Upper lobe of right lung (tissue), 1 donor: ENCODE data around the gene CPB2. TPM values are rescaled to one million over a fixed set of nuclear protein-coding genes. Genes with fewer than 3 reads are reported as not detected.

Experiments
- ATAC-seq: fragments of 200-7000 bp; cut with Tn5 transposase; one replicate; pipeline ENCODE4 v1.9.1; 2020; ENCODE audit warnings: mild to moderate bottlenecking, moderate library complexity
- DNase-seq: peaks from one replicate; pipeline ENCODE4 v3.0.0-alpha.2; 2020
- H3K27ac ChIP-seq: fragments of 200-600 bp; one replicate; pipeline ENCODE4 v1.8.0; 2022
- H3K27me3 ChIP-seq: fragments of 200-600 bp; one replicate; pipeline ENCODE4 v1.8.0; 2022; ENCODE audit warnings: mild to moderate bottlenecking
- H3K36me3 ChIP-seq: fragments of 200-600 bp; one replicate; pipeline ENCODE4 v1.8.0; 2022
- H3K4me1 ChIP-seq: fragments of 200-600 bp; one replicate; pipeline ENCODE4 v1.8.0; 2022
- H3K4me3 ChIP-seq: fragments of 200-600 bp; one replicate; pipeline ENCODE4 v1.8.0; 2022; ENCODE audit warnings: mild to moderate bottlenecking
- H3K9me3 ChIP-seq: fragments of 200-600 bp; one replicate; pipeline ENCODE4 v1.8.0; 2022
- intact Hi-C: fragments of 100-400 bp; cut with DNase I; formaldehyde crosslinking; loops from one replicate; pipeline ENCODE4 v1.11.0; 2022
- total RNA-seq: library from RNA; stranded (reverse); fragmentation: NEBNext Ultra II Directional; extraction: Animal tissue kit (Norgen Biotek cat#: 25700); gene quantifications from one replicate; pipeline ENCODE4 v1.2.1, GENCODE V29; 2021
- TF ChIP-seq, protein P1 (sequence below): fragments of 200-600 bp; IDR thresholded peaks from one replicate; pipeline ENCODE4 v1.8.0; 2022; ENCODE audit warnings: antibody characterized with exemption
- donor health status: DM: no; HTN: yes; CAD: no; lungs with severe emphysema.

Gene CPB2
- total RNA-seq, 1 donor from 2014 or later: 74.4 TPM

DNA sequence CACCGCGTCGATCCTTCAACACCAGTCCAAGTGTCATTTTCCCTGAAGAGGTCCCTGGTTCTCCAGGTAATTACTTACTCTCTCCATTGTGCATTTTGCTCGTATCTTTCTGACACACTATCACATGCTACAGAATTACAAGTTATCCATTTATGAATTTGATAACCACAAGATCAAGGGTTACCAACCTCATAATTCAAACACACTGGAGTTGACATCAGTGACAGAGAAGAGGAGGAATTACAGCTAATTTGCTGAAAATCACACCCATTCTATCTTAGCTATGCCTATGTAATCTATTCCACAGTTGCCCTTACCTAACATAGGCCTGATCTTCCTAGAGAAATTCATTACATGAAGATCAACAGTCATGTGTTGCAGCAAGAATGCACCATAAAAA, 66.5 kb downstream of the CPB2 start:
- Histone ChIP-seq H3K9me3 (no peaks in the 10 kb centered on the region), H3K27me3 (no peaks in the 10 kb centered on the region), H3K4me3 (no peak overlapping the region), H3K36me3 (peaks cover 53% of the 10 kb centered on the region), H3K27ac (no peak overlapping the region), H3K4me1 (no peaks in the 10 kb centered on the region)
- DNase-seq (no peak), ATAC-seq (no peak)
- TF ChIP-seq, protein P1, sequence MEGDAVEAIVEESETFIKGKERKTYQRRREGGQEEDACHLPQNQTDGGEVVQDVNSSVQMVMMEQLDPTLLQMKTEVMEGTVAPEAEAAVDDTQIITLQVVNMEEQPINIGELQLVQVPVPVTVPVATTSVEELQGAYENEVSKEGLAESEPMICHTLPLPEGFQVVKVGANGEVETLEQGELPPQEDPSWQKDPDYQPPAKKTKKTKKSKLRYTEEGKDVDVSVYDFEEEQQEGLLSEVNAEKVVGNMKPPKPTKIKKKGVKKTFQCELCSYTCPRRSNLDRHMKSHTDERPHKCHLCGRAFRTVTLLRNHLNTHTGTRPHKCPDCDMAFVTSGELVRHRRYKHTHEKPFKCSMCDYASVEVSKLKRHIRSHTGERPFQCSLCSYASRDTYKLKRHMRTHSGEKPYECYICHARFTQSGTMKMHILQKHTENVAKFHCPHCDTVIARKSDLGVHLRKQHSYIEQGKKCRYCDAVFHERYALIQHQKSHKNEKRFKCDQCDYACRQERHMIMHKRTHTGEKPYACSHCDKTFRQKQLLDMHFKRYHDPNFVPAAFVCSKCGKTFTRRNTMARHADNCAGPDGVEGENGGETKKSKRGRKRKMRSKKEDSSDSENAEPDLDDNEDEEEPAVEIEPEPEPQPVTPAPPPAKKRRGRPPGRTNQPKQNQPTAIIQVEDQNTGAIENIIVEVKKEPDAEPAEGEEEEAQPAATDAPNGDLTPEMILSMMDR: no peak
- intact Hi-C loops: no loop called here

DNA sequence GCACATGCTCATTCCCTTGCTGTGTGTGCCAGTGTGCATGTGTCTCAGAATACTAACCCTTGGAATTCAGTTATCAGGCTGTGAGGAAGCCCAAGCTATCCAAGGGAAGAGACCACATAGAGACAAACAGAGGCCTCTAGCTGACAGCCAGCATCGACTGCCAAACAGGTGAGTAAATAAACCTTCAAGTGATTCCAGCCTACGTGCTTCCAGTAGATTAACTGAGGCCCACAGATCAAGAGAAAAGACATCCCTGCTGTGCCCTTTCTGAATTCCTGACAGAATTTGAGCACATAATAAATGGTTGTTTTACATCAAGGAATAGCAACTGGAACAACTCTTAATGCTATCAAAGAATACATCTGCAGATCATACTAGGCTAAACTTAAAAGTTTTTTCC, 69.8 kb downstream of the CPB2 start:
- Histone ChIP-seq H3K27ac (no peak overlapping the region), H3K36me3 (peaks cover 36% of the 10 kb centered on the region), H3K4me1 (no peaks in the 10 kb centered on the region), H3K4me3 (no peak overlapping the region), H3K27me3 (no peaks in the 10 kb centered on the region), H3K9me3 (peaks cover 1% of the 10 kb centered on the region)
- TF ChIP-seq, protein P1: no peak
- intact Hi-C loops: no loop called here
- DNase-seq (no peak), ATAC-seq (no peak)

DNA sequence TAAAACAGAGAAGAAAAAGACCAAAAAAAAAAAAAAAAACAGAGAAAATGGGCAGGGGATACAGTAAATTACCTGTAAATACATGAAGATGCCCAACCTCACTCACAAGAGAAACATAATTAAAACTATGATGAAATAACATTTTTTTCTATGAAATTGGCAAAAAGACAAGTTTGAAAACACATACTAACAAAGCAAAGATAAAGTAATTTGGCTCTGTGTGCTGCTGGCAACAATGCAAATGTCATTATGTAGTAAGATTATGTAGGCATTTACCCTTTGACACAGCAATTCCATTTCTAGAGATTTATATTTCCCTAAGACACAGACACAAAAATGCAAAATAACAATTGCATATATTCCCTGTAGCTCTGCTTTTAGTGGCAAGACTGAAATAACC, 72.5 kb downstream of the CPB2 start:
- DNase-seq (no peak), ATAC-seq (no peak)
- no peaks in the 10 kb centered on the region for H3K4me1 ChIP-seq
- H3K36me3 ChIP-seq: peaks cover 15% of the 10 kb centered on the region
- no peak overlapping the region for H3K27ac ChIP-seq
- no peaks in the 10 kb centered on the region for H3K27me3 ChIP-seq
- intact Hi-C loops: no loop called here
- H3K9me3 ChIP-seq: peaks cover 5% of the 10 kb centered on the region
- TF ChIP-seq, protein P1: no peak
- no peak overlapping the region for H3K4me3 ChIP-seq

DNA sequence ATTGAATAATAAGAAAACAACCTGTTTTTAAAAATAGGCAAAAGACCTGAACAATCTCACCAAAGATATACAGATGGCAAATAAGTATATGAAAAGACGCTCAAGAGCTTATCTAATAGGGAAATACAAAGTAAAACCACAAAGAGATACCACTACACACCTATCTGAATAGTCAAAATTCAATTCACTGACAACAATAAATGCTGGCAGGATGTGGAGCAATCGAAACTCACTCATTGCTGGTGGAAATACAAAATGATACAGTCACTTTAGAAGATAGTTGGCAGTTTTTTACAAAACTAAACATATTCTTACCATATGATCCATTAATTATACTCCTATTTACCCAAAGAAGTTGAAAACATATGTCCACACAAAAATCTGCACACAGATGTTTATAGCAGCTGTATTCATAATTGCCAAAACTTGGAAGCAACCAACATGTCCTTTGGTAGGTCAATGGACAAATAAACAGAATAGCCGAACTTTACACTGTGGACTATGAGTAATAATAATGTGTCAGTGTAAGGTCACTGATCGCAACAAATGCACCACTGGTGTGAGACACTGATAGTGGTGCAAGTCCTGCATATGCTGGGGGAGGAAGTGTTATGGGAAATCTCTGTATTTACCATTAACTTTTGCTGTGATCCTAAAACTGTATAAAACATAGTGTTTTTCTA, 73.1 kb downstream of the CPB2 start:
- Histone ChIP-seq H3K4me1 (no peaks in the 10 kb centered on the region), H3K27me3 (no peaks in the 10 kb centered on the region), H3K9me3 (peaks cover 5% of the 10 kb centered on the region), H3K4me3 (no peak overlapping the region), H3K27ac (no peak overlapping the region), H3K36me3 (peaks cover 15% of the 10 kb centered on the region)
- ATAC-seq (no peak), DNase-seq (no peak)
- TF ChIP-seq, protein P1: no peak
- intact Hi-C loops: no loop called here

DNA sequence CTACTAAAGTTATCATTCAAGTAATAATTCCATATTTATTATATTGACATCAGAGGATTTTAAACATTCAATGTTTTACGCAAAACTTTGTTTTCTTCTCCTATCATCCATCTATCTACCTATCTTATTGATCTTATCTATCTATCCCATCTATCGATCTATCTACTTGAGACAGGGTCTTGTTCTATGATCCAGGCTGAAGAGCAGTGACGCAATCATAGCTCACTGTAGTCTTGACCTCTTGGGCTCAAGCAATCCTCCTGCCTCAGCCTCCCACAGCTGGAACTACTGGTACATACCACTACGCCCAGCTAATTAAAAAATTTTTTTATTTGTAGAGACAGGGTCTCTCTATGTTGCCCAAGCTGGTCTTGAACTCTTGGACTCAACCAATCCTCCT, 79.7 kb downstream of the CPB2 start:
- ATAC-seq (no peak), DNase-seq (no peak)
- Histone ChIP-seq H3K27ac (no peak overlapping the region), H3K4me3 (no peak overlapping the region), H3K36me3 (peaks cover 8% of the 10 kb centered on the region), H3K27me3 (no peaks in the 10 kb centered on the region), H3K9me3 (peaks cover 5% of the 10 kb centered on the region), H3K4me1 (no peaks in the 10 kb centered on the region)
- intact Hi-C loops: no loop called here
- TF ChIP-seq, protein P1: no peak

DNA sequence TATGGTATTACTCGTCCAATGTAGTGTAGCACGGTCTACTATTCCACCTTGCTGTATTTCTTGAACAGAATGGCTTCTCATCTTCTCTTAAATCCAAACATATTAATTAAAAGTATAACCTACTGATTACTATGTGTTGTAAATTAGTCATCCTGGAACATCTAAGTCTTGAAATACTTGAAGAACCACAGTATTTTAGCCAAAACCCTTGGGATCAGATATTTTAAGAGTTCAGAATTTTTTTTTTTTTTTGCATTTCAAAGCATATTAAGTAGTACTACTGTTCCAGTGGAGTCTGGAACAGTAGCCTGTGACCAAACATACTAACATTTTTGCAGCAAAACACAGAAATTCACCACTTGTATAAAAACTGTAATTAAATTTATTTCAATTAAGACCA, 82.4 kb downstream of the CPB2 start:
- no peaks in the 10 kb centered on the region for H3K9me3 ChIP-seq
- H3K27me3 ChIP-seq: no peaks in the 10 kb centered on the region
- intact Hi-C loops: no loop called here
- H3K4me3 ChIP-seq: no peak overlapping the region
- ATAC-seq: no peak
- no peak overlapping the region for H3K27ac ChIP-seq
- H3K4me1 ChIP-seq: no peaks in the 10 kb centered on the region
- H3K36me3 ChIP-seq: peaks cover 33% of the 10 kb centered on the region
- no peak for DNase-seq
- TF ChIP-seq, protein P1: no peak
